Epithelial cell of proximal tubule (primary cell): ENCODE measurements around the gene STK10. TPM values are rescaled to one million over a fixed set of nuclear protein-coding genes. Genes with fewer than 3 reads are reported as not detected.

Experiments
- DNase-seq: peaks from one replicate; pipeline ENCODE4 v3.0.0-alpha.2; 2011; ENCODE audit warnings: low read depth
- H3K4me3 ChIP-seq: 2 replicates; pipeline ENCODE4 v1.5.1; 2011; ENCODE audit warnings: low read depth, mild to moderate bottlenecking, low read length
- total RNA-seq: library from RNA; depleted of rRNA; stranded (reverse); fragments of >200 nt; gene quantifications from 2 replicates; pipeline ENCODE4 v1.2.3, GENCODE V29; 2015
- TF ChIP-seq, protein P1 (sequence below): conservative IDR thresholded peaks from 2 replicates; pipeline ENCODE4 v1.5.1; 2012; ENCODE audit warnings: low read depth, mild to moderate bottlenecking, low read length

Gene STK10
- total RNA-seq, 1 donor from 2014 or later = 22.4 TPM

DNA sequence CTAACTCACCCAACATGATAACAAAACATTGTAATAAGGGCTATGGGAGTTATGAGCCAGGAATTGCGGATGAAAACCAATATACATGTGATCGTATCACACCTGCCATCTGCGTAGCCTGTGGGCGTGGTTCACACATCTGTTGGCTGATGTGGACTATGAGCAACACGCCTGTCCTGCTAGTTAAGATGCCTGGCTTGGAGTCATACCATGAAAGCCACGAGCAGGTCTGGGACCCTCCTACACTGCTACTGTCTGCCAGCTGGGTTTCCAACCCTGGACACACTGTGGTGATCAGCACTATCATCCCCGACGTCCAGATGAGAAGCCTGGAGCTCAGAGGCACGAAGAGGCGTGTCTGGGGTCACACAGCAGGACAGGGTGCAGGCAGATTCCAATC is 40.2 kb downstream of the STK10 start:
- TF ChIP-seq, protein P1, sequence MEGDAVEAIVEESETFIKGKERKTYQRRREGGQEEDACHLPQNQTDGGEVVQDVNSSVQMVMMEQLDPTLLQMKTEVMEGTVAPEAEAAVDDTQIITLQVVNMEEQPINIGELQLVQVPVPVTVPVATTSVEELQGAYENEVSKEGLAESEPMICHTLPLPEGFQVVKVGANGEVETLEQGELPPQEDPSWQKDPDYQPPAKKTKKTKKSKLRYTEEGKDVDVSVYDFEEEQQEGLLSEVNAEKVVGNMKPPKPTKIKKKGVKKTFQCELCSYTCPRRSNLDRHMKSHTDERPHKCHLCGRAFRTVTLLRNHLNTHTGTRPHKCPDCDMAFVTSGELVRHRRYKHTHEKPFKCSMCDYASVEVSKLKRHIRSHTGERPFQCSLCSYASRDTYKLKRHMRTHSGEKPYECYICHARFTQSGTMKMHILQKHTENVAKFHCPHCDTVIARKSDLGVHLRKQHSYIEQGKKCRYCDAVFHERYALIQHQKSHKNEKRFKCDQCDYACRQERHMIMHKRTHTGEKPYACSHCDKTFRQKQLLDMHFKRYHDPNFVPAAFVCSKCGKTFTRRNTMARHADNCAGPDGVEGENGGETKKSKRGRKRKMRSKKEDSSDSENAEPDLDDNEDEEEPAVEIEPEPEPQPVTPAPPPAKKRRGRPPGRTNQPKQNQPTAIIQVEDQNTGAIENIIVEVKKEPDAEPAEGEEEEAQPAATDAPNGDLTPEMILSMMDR = no peak
- no peak for DNase-seq
- no peak overlapping the region for H3K4me3 ChIP-seq

DNA sequence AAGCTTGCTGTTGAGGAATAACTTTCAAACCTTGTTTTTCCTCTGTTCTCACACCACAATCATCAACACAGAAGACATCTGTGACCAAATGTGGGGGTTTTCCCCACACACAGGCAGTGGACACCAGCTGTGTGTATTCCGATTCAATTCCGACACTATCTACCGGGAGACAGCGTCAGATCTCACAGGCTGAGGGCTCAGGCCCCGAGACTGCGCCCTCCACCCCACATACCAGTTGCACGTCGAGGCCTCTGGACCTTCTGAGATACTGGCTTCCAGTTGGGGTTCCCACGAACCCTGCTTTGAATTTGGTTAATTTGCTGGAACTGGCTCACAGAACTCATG is 41.3 kb downstream of the STK10 start:
- DNase-seq = no peak
- TF ChIP-seq, protein P1 = no peak
- H3K4me3 ChIP-seq = no peak overlapping the region

DNA sequence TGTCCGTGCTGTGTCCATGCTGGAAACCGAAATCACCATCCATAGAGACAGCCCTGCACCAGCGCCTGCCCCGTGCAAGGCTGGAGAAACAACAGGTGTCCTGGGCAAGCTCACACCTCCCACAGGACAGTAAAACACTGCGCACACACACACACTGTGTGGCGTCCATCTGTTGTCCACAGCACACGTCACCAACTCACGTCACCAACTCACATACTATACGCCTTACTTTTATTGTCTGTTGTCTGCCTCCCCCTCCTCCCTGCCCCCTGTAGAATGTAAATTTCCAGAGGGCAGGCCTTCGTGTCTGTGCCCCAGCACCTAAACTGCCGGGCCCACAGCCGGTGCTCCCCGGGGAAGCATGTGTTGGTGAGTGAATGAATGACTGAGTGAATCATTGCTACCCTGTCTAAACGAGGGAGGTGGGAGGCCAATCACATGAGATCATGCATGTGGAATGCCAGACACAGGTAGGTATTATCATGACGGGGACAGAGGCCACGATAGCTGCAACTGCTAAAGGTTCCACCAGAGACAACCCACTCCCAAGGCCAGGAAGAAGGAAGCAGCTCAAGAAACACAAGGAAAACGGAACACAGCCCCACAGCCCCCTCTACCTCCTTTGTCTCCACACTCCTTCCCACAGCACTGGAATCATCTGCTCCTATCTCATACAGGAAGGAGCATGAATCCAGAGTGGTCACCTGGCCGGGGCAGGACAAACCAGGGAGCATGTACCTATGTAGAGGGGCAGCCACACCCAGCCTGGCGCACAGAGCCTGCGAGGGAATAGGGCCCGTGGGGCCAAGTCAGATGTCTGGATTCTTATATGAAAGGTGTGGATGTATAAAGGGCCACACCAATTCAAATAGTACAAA is 41.9 kb downstream of the STK10 start:
- TF ChIP-seq, protein P1 = no peak
- H3K4me3 ChIP-seq = no peak overlapping the region
- no peak for DNase-seq

DNA sequence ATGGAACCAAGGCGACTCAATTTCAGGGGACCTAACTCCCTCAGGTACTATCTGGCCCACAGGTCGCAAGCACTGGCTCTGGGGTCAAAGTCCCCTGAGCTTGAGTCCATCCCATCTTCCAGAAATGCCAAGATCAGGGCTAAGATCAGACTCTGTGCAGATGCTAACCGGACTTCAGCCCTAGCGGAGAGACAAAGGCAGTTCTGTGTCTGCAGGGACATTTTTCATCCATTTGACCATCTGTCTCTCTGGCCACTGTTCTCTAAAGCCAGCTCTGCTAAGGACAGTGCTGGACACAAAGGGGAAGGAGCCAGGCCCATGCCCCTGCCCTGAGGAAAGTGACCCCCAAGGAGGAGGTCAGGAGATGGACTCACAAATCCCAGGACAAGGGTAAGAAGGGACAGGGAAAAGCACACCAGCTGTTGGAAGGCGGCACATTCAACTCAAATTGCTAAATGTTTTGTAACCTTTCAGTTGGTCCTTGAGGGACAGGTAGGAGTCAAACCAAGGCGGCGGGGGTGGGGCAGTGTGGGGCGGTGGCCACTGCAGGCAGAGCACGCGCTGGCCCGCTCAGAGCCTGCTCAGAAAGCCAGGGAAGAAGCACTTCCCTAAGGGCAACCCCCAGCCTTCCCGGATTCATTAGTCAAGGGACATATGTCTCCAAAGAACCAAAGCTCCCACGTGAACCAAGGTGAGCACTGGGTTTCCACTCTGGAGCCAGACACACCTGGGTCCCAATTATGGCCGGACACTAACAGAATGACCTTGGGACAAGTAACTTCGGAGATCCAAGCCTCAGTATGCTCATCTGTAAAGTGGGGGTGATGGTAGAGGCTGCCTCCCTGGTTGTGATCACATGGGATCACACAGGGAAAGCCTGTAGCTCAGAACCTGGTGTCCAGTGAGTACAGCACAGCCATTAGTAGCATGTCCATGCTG is 42.8 kb downstream of the STK10 start:
- no peak for DNase-seq
- H3K4me3 ChIP-seq = no peak overlapping the region
- TF ChIP-seq, protein P1 = no peak

DNA sequence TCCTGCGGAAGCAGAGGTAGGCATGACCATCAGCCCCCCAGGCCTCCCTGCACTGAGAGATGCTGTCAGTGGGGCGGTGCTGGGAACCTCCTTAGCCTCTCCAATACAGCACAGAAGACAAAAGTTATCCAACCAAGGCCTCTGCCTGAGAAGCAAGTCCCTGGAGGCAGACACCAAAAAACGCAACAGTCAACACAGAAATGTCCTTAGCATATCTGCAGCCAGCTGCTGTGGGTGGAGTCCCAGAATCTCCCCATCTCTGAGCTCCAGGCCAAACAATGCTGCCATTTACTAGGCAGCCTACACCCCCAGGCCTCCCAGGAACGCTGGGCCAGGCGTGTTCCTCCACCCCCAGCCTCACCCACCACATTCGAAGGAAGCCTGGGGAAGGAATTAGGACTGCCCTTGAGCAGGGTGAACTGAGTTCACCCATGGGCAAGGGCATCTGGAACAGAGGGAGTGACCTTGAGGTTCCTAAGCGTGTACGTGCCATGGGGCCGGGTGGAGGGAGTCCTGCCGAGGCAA is 43.7 kb downstream of the STK10 start:
- no peak overlapping the region for H3K4me3 ChIP-seq
- DNase-seq = no peak
- TF ChIP-seq, protein P1 = no peak

DNA sequence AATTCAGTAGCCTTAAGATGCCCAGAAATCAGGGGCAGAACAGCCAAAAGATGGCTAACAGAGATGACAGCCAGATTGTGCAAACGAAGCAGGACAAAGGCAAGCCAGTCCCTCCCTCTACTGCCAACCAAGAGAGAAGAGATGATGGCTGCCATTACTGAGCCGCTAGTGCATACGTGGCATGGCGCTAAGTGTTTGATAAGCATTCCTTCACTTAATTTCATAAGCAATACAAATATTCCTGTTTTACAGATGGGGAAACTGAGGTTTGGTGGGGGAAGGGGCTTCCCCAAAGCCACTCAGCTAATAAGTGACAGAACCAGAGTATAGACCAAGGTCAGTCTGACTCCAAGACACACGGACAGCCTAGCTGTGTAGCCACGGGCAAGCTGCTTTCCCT is 44.1 kb downstream of the STK10 start:
- no peak for DNase-seq
- H3K4me3 ChIP-seq = no peak overlapping the region
- TF ChIP-seq, protein P1 = no peak
